HepG2 (cell line): ENCODE data around the gene CHKA. TPM values are rescaled to one million over a fixed set of nuclear protein-coding genes. Genes with fewer than 3 reads are reported as not detected.

ENCODE experiments used
- AHR ChIP-seq: IDR thresholded peaks from 2 replicates; pipeline ENCODE4 v1.6.1; 2018; ENCODE audit warnings: missing genetic modification reagents, missing compliant biosample characterization
- KDM5B ChIP-seq: sonication (generic); formaldehyde crosslinking; IDR thresholded peaks from 2 replicates; pipeline ENCODE4 v1.4.0; 2020; ENCODE audit warnings: missing genetic modification reagents, mild to moderate bottlenecking, borderline replicate concordance
- MAFG ChIP-seq: sonication (generic); formaldehyde crosslinking; IDR thresholded peaks from 2 replicates; pipeline ENCODE4 v1.5.1; 2020; ENCODE audit warnings: mild to moderate bottlenecking, missing genetic modification reagents
- MBNL3 ChIP-seq: fragments of 250-450 bp; sonication (Bioruptor Pico); conservative IDR thresholded peaks from 2 replicates; pipeline ENCODE4 v1.8.0; 2022; ENCODE audit warnings: mild to moderate bottlenecking, inconsistent platforms
- SIX1 ChIP-seq: sonication (generic); formaldehyde crosslinking; IDR thresholded peaks from 2 replicates; pipeline ENCODE4 v1.4.0; 2020; ENCODE audit warnings: missing genetic modification reagents, borderline replicate concordance
- TSC22D2 ChIP-seq: sonication (generic); formaldehyde crosslinking; IDR thresholded peaks from 2 replicates; pipeline ENCODE4 v1.5.1; 2020; ENCODE audit warnings: missing genetic modification reagents, mild to moderate bottlenecking, borderline replicate concordance
- ZBTB8A ChIP-seq: sonication (generic); formaldehyde crosslinking; IDR thresholded peaks from 2 replicates; pipeline ENCODE4 v1.4.0; 2020; ENCODE audit warnings: mild to moderate bottlenecking, low read depth, missing genetic modification reagents, borderline replicate concordance
- ZC3H13 ChIP-seq: sonication (generic); formaldehyde crosslinking; IDR thresholded peaks from 2 replicates; pipeline ENCODE4 v1.8.1; 2023; ENCODE audit warnings: mild to moderate bottlenecking, missing genetic modification reagents, moderate library complexity
- ZNF224 ChIP-seq: sonication (generic); formaldehyde crosslinking; IDR thresholded peaks from 2 replicates; pipeline ENCODE4 v1.5.0; 2020; ENCODE audit warnings: mild to moderate bottlenecking, missing genetic modification reagents
- ZNF296 ChIP-seq: sonication (generic); formaldehyde crosslinking; conservative IDR thresholded peaks from 2 replicates; pipeline ENCODE4 v1.5.0; 2020; ENCODE audit warnings: mild to moderate bottlenecking, missing genetic modification reagents
- ZNF672 ChIP-seq: sonication (generic); formaldehyde crosslinking; IDR thresholded peaks from 2 replicates; pipeline ENCODE4 v1.8.1; 2022; ENCODE audit warnings: missing genetic modification reagents
- polyA plus RNA-seq, 8 experiments: library from polyadenylated mRNA; depleted of rRNA in 3 of 8; stranded (reverse) in 7 of 8; unstranded in 1 of 8; fragments of >200 nt; fragmentation: Illumina TruSeq in 4 of 8; extraction: Trizol in 4 of 8; gene quantifications; 2 replicates each; pipeline versions ENCODE4 v1.2.1 to v1.2.3, GENCODE V29; 2011 to 2016; ENCODE audit warnings: low read depth in 4 of 8, missing spikeins in 1 of 8, mixed read lengths in 1 of 8; ENCODE audit not compliant: insufficient read depth in 1 of 8
- total RNA-seq, 5 experiments: library from RNA; depleted of rRNA; stranded (reverse); fragments of >200 nt; fragmentation: Illumina TruSeq; extraction: Trizol; gene quantifications; 2 replicates each; pipeline ENCODE4 v1.2.3, GENCODE V29; 2016; ENCODE audit warnings: low read depth in 1 of 5
- TF ChIP-seq, protein P1 (sequence below), 2 experiments: fragments of 450-650 bp in 1 of 2; sonication (generic) in 1 of 2; formaldehyde crosslinking in 1 of 2; IDR thresholded peaks; 2 replicates each; pipeline versions ENCODE4 v1.6.1 to v1.8.0; 2016 to 2022; ENCODE audit warnings: antibody characterized with exemption in 1 of 2, mild to moderate bottlenecking in 1 of 2, missing genetic modification reagents in 1 of 2
- TF ChIP-seq, protein P2 (sequence below): IDR thresholded peaks from 2 replicates; pipeline ENCODE4 v1.6.1; 2016; ENCODE audit warnings: low read depth
- TF ChIP-seq, protein P3 (sequence below): sonication (generic); formaldehyde crosslinking; IDR thresholded peaks from 2 replicates; pipeline ENCODE4 v1.4.0; 2020; ENCODE audit warnings: mild to moderate bottlenecking, missing genetic modification reagents, borderline replicate concordance

Gene CHKA
- total and polyA plus RNA-seq, 2 of the 13 experiments (the other 11 are each of a cell fraction or from before 2014, with no cell fraction given) = 71.6 to 92.7 TPM

DNA sequence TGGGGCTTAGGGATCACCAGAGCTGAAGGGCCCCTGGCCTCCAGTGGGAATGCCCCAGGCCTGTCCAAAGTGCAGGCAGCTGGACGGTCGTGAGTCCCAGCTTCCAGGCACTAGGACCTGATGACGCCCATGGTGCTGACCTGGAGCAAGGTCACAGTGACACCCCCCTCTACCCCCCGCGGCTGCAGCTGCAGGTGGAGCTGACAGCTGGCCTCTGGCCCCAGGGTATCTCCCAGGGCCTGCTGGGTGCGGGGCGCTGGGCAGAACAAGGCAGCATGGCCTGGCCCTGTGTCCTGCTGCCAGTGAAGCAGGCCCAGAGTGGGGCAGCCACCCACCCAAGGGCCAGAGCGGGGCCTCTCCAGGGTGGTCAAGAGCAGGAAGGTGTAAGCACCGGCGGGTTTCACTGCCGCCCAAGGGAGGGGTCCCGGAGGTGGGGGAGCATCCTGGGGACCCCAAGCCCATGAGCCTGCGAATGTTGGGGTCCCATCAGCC, 82.9 kb downstream of the CHKA start (continued):
- TF ChIP-seq, protein P1, sequence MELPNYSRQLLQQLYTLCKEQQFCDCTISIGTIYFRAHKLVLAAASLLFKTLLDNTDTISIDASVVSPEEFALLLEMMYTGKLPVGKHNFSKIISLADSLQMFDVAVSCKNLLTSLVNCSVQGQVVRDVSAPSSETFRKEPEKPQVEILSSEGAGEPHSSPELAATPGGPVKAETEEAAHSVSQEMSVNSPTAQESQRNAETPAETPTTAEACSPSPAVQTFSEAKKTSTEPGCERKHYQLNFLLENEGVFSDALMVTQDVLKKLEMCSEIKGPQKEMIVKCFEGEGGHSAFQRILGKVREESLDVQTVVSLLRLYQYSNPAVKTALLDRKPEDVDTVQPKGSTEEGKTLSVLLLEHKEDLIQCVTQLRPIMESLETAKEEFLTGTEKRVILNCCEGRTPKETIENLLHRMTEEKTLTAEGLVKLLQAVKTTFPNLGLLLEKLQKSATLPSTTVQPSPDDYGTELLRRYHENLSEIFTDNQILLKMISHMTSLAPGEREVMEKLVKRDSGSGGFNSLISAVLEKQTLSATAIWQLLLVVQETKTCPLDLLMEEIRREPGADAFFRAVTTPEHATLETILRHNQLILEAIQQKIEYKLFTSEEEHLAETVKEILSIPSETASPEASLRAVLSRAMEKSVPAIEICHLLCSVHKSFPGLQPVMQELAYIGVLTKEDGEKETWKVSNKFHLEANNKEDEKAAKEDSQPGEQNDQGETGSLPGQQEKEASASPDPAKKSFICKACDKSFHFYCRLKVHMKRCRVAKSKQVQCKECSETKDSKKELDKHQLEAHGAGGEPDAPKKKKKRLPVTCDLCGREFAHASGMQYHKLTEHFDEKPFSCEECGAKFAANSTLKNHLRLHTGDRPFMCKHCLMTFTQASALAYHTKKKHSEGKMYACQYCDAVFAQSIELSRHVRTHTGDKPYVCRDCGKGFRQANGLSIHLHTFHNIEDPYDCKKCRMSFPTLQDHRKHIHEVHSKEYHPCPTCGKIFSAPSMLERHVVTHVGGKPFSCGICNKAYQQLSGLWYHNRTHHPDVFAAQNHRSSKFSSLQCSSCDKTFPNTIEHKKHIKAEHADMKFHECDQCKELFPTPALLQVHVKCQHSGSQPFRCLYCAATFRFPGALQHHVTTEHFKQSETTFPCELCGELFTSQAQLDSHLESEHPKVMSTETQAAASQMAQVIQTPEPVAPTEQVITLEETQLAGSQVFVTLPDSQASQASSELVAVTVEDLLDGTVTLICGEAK (IDR thresholded peaks at IDR 0.05) = no peak
- TF ChIP-seq, protein P1 (CRISPR knock-in tag; IDR thresholded peaks at IDR 0.05) = 0 out of 2 replicates have a peak, but pooled peaks have one; percentile 17
- TF ChIP-seq AHR (CRISPR knock-in tag) (no peak), MAFG (no peak), SIX1 (CRISPR knock-in tag) (peak; percentile 20; the same call in 1 of the 2 replicates), ZNF224 (CRISPR knock-in tag) (no peak), ZC3H13 (CRISPR knock-in tag) (peak; percentile 95), ZBTB8A (CRISPR knock-in tag) (no peak), ZNF672 (peak; percentile 90; the same call in 1 of the 2 replicates), KDM5B (CRISPR knock-in tag) (no peak; the same call in none of the 2 replicates), ZNF296 (peak; percentile 74), MBNL3 (CRISPR knock-in tag) (no peak), TSC22D2 (no peak; the same call in 1 of the 2 replicates)
- TF ChIP-seq, protein P2, sequence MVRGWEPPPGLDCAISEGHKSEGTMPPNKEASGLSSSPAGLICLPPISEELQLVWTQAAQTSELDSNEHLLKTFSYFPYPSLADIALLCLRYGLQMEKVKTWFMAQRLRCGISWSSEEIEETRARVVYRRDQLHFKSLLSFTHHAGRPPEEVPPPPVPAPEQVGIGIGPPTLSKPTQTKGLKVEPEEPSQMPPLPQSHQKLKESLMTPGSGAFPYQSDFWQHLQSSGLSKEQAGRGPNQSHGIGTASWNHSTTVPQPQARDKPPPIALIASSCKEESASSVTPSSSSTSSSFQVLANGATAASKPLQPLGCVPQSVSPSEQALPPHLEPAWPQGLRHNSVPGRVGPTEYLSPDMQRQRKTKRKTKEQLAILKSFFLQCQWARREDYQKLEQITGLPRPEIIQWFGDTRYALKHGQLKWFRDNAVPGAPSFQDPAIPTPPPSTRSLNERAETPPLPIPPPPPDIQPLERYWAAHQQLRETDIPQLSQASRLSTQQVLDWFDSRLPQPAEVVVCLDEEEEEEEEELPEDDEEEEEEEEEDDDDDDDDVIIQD = peak; percentile 25; the same call in 1 of the 2 replicates
- TF ChIP-seq, protein P3, sequence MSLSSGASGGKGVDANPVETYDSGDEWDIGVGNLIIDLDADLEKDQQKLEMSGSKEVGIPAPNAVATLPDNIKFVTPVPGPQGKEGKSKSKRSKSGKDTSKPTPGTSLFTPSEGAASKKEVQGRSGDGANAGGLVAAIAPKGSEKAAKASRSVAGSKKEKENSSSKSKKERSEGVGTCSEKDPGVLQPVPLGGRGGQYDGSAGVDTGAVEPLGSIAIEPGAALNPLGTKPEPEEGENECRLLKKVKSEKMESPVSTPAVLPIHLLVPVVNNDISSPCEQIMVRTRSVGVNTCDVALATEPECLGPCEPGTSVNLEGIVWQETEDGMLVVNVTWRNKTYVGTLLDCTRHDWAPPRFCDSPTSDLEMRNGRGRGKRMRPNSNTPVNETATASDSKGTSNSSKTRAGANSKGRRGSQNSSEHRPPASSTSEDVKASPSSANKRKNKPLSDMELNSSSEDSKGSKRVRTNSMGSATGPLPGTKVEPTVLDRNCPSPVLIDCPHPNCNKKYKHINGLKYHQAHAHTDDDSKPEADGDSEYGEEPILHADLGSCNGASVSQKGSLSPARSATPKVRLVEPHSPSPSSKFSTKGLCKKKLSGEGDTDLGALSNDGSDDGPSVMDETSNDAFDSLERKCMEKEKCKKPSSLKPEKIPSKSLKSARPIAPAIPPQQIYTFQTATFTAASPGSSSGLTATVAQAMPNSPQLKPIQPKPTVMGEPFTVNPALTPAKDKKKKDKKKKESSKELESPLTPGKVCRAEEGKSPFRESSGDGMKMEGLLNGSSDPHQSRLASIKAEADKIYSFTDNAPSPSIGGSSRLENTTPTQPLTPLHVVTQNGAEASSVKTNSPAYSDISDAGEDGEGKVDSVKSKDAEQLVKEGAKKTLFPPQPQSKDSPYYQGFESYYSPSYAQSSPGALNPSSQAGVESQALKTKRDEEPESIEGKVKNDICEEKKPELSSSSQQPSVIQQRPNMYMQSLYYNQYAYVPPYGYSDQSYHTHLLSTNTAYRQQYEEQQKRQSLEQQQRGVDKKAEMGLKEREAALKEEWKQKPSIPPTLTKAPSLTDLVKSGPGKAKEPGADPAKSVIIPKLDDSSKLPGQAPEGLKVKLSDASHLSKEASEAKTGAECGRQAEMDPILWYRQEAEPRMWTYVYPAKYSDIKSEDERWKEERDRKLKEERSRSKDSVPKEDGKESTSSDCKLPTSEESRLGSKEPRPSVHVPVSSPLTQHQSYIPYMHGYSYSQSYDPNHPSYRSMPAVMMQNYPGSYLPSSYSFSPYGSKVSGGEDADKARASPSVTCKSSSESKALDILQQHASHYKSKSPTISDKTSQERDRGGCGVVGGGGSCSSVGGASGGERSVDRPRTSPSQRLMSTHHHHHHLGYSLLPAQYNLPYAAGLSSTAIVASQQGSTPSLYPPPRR (CRISPR knock-in tag) = peak; percentile 95
